Fibroblast of mammary gland (primary cell): ENCODE measurements around the gene FA2H.
A peak's percentile ranks its signal among the peaks of the same experiment; 100 is the strongest.

Experiments used
- DNase-seq: peaks from one replicate; pipeline ENCODE4 v3.0.0-alpha.2; 2010; ENCODE audit warnings: low read depth
- H3K4me3 ChIP-seq: 2 replicates; pipeline ENCODE4 v1.5.1; 2011; ENCODE audit warnings: low read depth, mild to moderate bottlenecking, low read length, moderate library complexity; ENCODE audit not compliant: control insufficient read depth
- TF ChIP-seq, protein P1 (sequence below): conservative IDR thresholded peaks from 2 replicates; pipeline ENCODE4 v1.5.1; 2011; ENCODE audit warnings: low read depth, low read length, inconsistent platforms; ENCODE audit not compliant: control insufficient read depth, insufficient read depth

FA2H gene

DNA sequence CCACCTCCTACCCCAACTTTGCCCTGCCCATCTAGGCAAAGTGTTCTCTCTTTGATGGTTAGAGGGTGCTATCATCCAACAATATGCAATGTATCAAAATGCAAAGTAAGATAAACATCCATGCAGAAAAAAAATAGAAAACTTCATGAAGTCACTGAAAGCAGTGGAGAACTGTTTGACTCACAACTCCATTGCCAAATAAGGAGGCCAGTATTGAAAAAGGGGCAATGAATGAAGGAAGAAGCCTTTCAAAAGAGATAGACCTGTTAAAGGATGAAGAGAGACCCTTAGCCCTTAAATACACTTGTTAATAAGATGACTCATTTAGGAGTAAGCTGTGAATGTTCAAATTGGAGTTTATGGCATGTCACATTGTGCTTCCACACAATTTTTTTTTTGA, 13.0 kb downstream of the FA2H start:
- DNase-seq, result no peak
- H3K4me3 ChIP-seq, result no peak overlapping the region
- TF ChIP-seq, protein P1, sequence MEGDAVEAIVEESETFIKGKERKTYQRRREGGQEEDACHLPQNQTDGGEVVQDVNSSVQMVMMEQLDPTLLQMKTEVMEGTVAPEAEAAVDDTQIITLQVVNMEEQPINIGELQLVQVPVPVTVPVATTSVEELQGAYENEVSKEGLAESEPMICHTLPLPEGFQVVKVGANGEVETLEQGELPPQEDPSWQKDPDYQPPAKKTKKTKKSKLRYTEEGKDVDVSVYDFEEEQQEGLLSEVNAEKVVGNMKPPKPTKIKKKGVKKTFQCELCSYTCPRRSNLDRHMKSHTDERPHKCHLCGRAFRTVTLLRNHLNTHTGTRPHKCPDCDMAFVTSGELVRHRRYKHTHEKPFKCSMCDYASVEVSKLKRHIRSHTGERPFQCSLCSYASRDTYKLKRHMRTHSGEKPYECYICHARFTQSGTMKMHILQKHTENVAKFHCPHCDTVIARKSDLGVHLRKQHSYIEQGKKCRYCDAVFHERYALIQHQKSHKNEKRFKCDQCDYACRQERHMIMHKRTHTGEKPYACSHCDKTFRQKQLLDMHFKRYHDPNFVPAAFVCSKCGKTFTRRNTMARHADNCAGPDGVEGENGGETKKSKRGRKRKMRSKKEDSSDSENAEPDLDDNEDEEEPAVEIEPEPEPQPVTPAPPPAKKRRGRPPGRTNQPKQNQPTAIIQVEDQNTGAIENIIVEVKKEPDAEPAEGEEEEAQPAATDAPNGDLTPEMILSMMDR, result no peak

DNA sequence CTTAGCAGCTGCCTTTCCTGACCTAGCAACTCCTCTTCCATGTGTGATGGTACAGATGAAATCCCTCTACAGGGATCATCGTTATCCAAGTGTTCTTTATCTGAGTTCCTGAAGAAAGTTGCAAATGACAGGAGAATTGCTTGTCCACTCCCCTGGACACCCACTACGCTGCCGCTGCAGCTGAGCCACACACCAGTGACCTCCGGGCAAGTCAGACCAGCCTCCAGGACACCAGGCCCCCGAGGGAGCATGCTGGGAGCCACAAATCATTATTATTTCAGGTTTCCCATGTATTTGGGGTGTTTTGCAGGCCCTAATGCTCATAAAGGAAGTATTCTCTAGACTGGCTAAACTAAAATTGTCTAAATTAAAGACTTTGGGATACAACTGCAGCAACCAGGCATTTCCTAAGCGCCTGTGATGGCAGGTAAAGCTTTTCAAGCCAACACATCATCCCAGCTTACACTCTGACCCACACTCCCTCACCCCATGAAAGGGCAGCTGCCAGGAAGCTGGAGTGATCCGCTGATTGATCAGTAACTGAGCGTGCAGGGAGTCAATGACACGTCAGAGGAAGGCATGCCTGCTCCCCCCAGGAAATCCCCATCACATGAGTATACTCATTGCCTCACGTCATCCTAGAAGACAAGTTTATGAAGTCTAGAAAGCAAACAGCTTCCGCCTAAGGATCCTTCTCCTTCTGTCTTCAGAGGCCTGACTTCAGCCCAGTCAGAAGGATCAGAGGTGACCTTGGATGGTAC, 14.4 kb downstream of the FA2H start:
- H3K4me3 ChIP-seq, result no peak overlapping the region
- TF ChIP-seq, protein P1, result no peak
- DNase-seq, result peak; percentile 38

DNA sequence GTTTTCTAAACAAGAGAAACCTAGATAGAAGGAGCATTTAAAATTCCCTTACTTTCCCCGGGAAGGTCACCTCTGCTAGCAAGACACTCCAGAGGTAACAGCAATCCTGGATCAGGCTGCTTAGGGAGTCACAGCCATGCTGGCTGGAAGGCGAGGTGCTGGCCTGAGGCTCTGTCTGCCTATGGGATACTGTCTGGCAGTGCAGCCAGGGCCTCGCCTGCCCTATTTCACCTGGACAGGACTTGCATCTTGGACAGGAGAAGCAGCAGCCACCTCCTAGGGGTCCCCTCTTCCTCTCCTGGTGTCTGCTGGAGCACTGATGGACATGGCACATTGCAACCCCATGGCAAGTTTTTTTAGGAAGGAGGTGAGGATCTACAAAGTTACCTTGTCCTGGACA, 15.1 kb downstream of the FA2H start:
- no peak overlapping the region for H3K4me3 ChIP-seq
- DNase-seq, result no peak
- TF ChIP-seq, protein P1, result no peak

- no peak for DNase-seq
- TF ChIP-seq, protein P1, result no peak
Observed at GRCh38 chr16:74758801-74759200, 15.8 kb downstream of the FA2H start.

GRCh38 chr16:74757349-74757748, 17.3 kb downstream of the FA2H start:
- no peak for DNase-seq
- no peak overlapping the region for H3K4me3 ChIP-seq
- TF ChIP-seq, protein P1, result no peak

More at GRCh38 chr16:74758801-74759200, 15.8 kb downstream of the FA2H start:
- H3K4me3 ChIP-seq, result no peak overlapping the region

DNA sequence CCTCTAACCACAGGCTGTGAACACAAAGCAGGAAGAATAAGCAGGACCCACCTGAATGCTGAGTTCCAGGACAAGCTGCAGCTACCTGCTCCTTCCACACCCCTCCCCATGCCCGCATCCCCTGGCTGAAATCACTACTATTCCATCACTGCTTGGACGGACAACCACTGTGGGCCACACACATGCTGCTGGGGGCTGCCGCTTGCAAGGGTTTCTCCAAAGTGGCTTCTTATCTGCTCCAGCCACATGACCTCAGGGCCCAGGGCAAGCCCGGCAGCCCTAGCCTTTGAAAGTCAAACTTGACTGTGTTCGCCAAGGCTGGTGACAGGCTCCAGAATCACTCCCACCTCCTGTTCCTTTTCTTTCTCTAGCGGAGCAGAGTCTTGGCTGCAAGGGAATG, 18.4 kb downstream of the FA2H start:
- DNase-seq, result no peak
- TF ChIP-seq, protein P1, result no peak
- H3K4me3 ChIP-seq, result no peak overlapping the region

- TF ChIP-seq, protein P1, result no peak
- no peak overlapping the region for H3K4me3 ChIP-seq
- no peak for DNase-seq
Observed at GRCh38 chr16:74753180-74753579, 21.4 kb downstream of the FA2H start.
